HK-2 (cell line): ENCODE data around the gene NGFR.

Experiments
- DNase-seq: peaks from one replicate; pipeline ENCODE4 v3.0.0-alpha.2; 2018; ENCODE audit not compliant: unreplicated experiment

The NGFR gene

DNA sequence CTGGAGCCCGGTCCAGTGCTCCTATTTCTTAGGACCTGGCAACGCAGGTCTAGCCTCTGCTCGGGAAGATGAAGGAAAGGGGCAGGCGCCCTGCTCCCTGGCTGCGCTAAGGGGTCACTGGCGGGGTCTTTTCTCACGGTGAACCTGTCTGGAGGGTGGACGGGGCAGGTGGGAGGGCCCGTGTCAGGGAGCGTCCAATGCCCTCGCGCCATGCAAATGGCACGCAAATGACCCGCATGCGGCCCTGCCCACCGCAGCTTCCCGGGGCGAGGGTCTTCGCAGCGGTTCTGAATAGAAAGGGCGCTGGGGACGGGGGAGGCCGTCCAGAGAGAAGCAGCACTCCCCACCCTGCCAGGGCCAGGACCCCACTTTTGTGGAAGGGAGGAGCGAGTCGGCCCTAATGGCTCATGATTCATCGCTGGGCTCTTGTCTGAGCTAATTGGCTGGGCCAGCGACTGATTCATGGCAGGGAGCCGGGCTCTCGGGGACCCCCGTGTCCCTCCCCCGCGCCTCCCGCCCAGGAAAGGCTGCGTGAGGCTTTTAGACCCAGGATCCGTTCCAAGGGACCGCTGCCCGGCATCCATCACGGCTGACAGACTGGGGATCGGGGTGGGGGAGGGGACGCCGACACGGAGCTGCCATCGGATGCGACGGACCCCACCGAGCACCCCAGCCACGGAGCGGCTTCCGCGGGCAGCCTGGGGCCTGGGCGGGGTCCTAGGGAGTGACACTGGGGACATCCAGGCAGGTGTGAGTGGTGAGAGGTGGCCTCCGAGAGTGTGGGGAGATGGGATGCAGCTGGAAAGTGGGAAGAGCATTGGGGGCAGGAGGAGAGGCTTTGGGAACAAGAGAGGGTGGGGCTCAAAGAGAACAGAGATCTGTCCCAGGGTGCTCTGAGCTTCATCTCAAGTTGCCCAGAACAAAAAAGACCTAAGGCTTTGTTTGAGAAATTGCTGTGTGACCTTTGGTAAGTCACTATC lies 25.0 kb upstream of the NGFR start:
- DNase-seq = no peak

DNA sequence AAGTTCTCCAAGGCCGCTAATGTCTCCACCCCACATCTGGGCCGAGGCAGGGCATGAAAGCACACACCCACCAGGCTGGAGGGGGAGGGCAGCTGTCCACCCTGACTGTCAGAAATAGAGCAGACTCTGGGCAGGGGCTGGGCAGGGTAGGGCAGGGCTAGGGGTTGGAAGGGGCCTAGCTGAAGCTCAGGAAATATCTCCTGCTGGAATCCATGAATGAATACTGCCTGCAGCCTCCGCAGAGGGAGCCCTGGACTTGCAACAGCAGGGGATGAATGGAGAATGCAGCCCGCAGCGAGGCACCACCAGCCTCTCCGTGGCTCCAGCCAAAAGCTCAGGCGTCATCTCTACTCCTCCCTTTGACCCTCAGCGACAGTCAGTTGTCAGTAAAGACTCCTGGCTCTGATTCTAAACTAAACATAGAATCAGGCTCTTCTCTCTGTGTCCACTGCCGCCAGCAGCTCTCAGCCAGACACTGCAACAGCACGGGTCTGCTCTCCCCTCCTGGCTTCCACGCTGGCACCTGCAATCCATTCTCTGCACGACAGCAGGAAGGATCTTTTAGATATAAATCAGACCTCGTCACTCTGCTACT lies 23.9 kb upstream of the NGFR start:
- no peak for DNase-seq

DNA sequence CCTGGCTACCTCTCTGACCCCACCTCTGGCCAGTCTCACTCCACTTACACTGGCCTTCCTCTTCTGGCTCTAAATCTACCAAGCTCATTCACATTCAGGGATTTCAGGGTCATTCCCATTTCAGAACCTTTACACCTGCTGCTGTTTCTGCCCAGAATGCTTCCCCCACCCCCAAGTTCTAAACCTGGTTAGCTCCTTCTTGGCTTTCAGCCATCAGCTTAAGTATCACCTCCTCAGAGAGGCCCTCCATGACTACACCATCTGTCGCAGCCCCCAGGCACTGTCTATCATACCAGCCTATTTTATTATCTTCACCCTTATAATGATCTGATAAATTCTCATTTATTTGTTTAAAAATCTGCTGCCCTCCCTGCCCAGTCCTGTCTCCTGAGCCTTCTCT lies 23.3 kb upstream of the NGFR start:
- DNase-seq = no peak

DNA sequence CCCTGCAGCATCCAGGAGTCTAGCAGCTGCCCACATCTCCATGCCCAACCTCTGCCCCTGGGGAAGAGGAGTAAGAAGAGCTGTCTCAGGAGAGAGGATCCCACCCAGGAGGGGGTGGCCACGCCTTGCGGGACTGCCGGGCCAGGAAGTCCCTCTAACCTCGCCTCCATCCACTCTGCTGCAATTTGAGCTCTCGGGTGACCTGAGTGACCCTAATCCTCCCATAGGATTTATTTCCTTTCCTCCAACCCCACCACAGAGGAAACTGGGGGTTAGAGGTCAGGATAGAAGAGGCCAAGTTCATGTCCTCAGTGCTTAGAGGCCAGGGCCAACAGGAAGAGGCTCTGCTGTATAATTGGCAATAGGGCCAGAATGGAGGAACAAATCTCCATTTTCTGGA lies 22.6 kb upstream of the NGFR start:
- DNase-seq = no peak

DNA sequence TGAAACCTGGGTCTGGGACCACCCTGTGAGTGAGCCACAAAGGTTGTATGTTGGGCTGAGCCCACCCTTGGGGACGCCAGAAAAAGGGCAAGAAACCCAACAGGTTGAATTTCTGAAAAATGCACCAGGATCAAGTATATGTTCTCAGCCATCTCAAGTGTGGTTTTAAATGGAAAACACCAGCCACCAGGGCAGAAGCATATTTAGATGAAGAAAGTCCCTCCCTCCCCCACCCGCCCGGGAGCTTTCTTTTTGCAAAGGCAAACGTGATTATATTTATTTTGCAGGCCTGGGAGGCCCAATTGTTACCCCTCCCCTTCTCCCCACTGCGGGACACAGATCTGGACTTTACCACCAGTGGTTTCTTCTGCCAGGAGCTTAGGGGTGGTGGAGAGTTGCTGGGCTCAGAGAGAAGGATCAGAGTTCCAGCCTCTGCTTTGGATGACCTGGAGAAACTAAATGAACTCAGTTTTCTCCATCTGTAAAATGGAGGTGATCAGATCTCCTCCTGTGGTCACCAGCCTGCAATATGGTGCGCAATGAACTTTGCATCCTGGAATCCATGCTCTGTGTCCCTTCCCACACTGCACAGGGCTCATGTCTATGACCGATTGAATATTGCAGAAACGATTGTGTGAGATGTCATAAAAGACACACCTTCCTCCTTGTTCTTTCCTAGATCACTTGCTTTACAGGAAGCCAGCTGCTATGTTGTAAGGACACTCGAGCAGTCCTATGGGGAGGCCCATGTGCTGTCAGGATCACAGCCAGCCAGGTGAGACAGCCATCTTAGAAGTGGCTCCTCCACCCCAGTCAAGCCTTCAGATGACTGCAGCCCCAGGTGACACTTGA lies 21.0 kb upstream of the NGFR start:
- no peak for DNase-seq

DNA sequence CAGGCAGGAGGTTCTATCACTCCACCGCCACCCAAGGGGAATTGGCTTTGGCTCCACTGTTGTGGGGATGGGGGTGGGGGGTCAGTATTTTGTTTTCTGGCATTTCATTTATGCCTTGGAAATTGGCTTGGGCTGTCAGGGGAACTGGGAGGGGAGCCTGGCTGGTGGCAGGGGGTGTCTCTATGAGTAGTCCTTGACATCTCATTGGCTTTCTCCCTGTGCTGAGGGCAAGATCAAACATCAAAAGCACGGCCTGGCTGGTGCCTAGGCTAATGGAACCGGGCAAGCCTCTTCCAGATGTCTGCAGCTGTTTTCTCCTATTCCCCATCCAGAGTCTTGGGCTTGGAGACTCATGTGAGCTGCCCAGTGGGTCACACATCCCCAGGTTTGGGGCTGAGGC lies 17.4 kb upstream of the NGFR start:
- no peak for DNase-seq

DNA sequence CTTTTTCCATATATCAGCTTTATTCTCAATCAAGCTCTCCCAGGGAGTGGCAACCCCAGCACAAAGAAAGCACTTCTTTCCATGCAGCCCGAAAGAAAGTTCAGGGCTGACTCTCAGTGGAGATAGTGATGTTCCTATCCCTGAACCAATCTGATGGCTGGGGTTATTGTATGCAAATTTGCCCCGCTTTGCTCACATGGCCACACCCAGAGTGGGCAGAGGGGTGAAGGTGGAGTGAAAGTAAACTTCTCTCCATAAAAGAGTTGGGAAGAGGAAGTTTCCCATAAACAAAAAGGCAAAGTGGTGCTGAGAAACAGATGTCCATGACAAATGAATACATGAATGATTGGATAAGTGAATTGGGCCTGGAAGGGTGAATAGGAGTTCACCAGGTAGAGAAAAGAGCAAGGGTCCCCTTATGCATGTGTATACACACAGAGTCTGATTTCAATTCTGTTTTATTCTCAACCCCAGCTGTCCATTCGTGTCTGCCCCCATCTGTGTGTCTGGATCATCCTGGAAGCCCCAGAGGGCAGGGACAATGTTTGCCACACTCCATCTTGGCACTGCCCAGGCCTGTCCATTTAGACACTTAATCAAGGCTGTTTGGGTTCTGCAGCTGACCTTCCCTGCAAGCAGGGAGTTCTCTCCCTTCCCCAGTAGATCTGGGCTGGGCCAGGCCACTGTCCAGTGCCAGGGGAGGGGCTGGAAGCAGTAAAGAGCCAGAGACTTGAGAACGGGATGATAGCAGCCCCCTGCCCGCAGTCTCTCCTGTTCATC lies 14.1 kb upstream of the NGFR start:
- no peak for DNase-seq

DNA sequence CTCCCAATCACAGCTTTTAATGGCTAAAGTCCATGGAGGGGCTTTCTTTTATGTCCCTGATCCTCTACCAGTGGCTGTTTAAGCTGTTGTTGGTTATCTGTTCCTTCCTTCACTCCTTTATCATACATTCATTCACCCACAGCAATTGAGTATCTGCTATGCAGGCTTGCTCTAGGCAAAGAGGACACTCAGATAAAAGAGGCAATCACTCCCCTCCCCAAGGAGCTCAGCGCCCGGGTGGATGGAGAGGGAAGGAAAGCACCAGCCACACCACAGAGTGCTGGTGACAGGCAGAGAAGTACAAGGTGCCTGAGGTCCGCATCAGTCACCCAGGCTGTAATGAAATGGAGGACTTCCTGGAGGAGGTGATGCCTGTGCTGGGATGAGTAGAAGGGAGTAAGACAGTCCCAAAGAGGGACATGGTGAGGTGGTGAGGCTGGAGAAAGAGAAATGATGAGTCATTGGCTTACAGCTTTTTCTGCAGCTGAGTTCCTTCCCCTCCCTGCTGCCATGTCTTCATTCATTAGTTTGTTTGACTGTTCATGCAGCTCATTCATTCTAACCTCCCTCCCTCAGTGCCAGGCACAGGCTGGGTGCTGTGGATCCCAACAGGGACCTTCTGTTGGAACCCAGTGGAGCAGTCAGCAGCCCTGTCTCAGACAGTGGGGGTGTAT lies 12.8 kb upstream of the NGFR start:
- no peak for DNase-seq

DNA sequence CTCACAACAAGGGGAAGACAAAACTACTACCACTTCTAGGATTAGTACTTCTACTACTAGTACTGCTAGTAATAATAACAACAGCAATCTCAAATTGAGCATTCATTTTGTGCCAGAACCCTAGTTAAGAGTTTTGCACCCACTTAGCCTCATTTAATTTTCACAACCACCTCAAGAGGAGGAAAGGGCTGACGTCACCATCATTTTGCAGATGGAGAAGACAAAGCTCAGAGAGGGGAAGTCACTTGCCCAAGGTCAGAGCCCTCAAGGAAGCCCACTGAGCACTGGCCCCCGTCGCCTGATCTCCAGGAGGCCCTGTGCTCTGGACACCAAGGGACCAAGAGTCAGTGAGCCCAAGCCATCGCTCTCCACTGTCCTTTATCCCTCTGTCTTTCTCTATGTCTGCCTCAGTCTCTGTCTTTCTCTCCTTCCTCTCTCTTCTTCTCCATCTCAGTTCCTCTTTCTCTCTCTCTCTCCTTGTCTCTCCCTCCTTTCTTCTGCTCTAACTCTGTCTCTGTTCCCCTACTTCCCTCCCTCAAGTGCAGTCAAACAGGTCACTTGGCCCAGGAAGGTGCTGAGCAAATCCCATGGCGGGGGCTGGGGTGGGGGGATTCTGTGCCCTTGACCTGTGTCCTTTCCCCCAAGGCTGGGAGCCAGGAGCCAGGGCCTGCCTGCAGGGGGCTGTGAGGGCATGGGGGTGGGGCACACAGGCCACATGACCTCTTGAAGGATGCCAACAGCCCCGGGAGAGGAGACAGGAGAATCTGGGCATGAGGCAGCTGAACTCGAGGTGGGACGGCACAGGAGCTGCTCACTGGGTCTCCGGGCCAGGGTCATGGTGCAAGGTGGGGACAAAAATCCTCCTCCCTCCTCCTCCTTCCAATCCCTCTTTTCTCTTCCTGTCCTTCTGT lies 11.2 kb upstream of the NGFR start:
- no peak for DNase-seq

DNA sequence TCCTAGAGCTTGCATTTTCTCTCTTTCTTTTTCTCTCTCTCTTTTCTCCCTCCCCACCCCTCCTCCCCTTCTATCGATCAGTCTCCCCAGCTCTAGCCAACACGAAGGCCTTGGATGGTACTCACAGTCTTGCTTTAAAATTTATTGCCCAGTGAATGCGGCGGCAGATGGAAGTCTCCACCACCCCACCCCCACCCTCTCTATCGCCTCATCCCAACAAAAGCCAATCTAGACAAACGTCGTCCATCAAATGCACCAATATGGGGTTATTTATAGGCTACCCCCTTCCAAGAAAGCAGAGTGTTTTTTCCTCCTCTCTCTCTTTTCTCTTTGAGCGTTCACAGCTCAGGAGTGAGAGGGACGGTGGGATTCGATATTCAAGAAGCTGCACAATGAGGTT lies 10.5 kb upstream of the NGFR start:
- DNase-seq = no peak

DNA sequence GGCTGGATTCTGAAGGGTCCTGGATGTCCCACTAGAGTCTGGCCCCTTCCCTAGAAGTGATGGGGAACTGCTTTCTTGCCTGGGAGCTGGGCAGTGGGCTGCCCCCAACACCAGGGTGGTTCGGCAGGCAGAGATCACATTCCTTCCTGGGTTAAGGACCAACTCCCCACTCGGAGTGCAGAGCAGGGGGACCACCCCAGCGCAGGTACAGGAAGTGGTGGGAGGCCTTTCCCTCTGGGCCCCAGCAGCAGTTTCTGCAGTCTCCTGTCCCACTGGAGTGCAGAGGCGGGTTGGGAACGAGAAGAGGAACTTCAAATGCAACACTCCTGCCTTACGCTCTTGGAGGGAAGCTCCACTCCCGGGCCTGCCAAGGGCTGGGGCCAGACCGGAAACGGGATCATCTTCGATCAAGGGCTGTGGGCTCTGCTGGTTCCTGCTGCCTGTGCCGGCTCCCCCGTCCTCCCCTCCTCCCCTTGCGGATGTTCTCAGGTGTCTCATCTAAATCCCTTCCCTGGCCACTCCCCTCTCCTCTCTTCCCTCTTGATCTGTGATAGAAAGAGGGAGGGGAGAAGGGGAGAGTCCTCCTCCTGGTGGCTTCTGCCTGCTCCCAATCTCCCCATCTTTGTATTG lies 9.0 kb upstream of the NGFR start:
- no peak for DNase-seq

DNA sequence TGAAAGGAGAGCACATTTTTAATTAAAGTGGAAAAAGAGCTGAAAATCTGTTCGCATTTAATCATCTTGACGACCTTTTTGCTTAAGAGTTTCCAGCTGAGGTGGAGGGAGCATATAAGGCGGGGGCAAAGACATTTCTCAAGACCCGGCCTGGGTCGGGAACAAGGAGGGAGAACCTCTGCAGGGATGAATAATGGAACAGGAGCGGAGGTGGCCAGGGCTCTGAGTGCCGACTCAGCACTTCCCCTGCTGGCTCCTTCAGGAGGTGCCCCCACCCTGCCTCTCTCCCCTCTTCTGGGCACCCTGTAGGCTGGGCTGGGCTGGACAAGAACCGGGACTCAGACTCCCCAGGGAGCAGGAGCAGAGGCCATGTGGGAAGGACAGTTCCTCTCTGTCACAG lies 7.9 kb upstream of the NGFR start:
- DNase-seq = no peak

DNA sequence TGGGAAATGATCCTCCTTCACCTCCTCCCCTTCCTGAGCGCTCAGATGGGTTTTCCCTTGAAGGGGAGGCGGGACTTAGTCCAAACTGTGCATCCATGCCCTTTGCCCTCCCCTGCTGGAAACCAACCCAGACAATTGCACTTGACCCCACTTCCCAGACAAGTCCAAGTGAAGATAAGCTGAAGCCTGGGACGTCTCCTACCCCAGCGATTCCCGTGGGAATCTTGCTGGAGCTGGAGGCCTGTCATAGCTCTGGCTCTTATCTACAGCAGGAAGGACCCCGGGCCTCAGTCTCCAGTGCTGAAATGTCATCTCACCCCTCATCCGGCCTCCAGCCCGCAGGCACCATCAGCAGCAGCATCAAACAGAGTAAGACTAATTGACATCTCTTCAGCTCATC lies 6.5 kb upstream of the NGFR start:
- no peak for DNase-seq

DNA sequence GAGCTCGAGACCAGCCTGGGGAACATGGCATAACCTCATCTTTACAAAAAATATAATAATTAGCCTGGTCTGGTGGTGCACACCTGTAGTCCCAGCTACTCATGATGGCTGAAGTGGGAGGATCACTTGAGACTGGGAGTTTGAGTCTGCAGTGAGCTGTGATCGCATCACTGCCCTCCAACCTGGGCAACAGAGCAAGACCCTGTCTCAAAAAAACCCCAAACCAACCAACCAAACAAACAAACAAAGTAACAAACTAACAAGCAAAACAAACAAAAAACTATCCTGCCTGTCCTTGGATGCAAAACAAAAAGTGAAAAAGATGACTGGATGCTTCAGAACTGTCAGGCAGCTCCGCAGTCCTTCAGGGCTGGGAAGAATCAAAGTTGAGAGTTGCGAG lies 5.7 kb upstream of the NGFR start:
- DNase-seq = no peak

DNA sequence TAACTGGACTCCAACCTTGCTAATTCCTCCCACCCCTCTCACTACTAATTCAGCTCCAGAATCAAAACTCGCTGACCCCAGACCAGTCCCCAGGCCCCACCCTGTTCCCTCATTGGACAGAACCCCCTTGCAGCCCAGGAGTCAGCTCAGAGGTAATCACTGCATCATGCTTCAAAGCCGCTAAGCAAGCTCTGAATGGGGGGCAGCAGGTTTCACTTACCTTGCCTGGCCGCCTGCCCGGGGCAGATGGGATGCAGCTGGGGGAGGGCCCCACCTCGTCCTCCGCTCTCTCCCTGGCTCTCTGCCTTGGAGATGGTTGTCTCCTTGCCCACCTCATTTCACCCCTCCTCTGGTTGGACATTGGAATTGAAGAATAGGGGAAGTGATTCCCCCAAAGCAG lies 4.8 kb upstream of the NGFR start:
- DNase-seq = no peak

DNA sequence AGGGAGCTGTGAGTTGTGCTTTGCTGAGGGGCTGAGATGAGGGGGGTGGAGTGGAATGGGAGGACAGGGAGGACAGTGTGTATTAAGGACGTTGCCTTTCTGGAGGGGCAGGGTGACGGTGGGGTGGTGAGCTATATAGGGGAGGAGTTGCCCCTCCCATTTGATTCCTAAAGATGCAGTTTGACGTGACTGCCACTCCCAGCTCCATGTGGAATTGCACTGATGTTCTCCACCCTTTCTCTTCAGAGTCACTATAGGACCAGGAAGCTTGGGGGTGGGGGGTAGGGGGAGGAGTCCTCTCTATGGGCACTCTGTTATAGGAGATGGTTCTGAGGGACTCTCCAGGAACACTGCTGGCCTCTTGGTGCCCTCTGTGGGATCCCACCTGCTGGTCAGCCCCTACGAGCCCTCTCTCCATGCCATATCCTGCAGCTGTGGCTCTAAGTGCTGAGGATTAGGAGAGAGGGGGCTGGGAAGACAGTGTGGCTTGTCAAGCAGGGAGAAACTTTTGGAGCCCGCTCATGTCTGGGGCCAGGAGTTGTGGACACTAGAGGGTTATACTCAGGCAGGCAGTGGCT lies 3.8 kb upstream of the NGFR start:
- DNase-seq = no peak

DNA sequence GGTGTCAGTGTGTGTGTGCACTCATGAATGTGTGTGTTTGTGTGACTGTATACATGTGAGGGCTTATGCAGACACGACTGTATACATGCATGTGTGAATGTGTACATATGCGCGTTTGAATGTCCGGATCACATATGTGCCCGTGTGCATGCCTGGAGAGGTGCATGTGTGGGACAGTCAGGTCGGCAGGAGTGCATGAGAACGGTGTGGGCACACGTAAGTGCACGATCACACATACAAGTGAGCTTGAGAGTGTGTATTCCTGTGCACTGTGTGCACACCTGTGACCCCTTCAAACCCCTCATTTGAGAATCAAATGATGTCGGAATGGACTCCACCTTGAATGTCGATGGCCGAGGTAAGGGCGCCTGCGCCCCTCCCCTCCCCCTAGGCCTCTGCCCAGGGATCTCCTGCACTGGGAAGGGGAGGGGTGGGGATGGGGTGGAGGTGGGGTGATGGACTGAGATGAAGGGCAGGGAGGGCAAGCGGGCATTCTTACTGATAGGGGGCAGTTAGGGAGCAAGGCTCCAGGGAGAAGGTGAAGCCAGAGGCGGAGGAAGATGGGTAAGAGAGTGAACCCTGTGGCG lies 601 bp upstream of the NGFR start:
- DNase-seq = no peak

DNA sequence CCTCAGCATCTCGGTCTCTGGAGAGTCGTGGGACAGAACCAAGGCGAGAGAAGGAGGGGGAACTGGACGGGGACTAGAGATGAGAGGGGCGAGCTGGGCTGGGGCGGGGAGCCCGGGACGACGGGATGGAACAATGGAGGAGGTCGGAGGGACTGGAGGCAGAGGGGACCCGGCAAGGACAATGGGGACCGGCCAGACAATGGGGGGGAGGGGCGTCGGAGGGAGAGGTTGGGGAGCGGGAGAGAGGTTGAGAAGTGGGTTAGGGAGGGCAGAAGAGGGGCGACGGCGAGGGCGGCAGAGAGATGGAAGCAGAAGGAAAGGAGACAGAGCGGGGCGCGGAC lies 719 bp downstream of the NGFR start:
- no peak for DNase-seq
